ENCODE results near the gene PIP5KL1.

PIP5KL1 gene

GRCh38 chr9:127970401-127971313 is 40.1 kb upstream of the PIP5KL1 start:
- peak in 1 of 56 donors; percentile 50 for DNase-seq

- DNase-seq = peak in 26 of 56 donors; percentile 35 to 83 (median 58)
Measured at GRCh38 chr9:127968700-127969383, 38.3 kb upstream of the PIP5KL1 start.

GRCh38 chr9:127968042-127968441 is 37.5 kb upstream of the PIP5KL1 start:
- DNase-seq = peak in 3 of 56 donors; percentile 25 to 40 (median 26)

- DNase-seq = no peak
Measured at GRCh38 chr9:127967151-127967809, 36.7 kb upstream of the PIP5KL1 start.

GRCh38 chr9:127966416-127967150 is 36.0 kb upstream of the PIP5KL1 start:
- no peak for DNase-seq

GRCh38 chr9:127965953-127966352 is 35.4 kb upstream of the PIP5KL1 start:
- no peak for DNase-seq

- peak in 1 of 56 donors; percentile 51 for DNase-seq
Measured at GRCh38 chr9:127963359-127964064, 32.9 kb upstream of the PIP5KL1 start.

GRCh38 chr9:127963041-127963358 is 32.4 kb upstream of the PIP5KL1 start:
- DNase-seq = no peak

- no peak for DNase-seq
Measured at GRCh38 chr9:127962278-127962677, 31.7 kb upstream of the PIP5KL1 start.

- DNase-seq = no peak
Measured at GRCh38 chr9:127961613-127962155, 31.1 kb upstream of the PIP5KL1 start.

GRCh38 chr9:127961155-127961490 is 30.5 kb upstream of the PIP5KL1 start:
- no peak for DNase-seq

GRCh38 chr9:127960410-127961154 is 30.0 kb upstream of the PIP5KL1 start:
- DNase-seq = no peak

- DNase-seq = no peak
Measured at GRCh38 chr9:127959841-127960409, 29.3 kb upstream of the PIP5KL1 start.

GRCh38 chr9:127959398-127959797 is 28.8 kb upstream of the PIP5KL1 start:
- no peak for DNase-seq

- no peak for DNase-seq
Measured at GRCh38 chr9:127958728-127959127, 28.2 kb upstream of the PIP5KL1 start.

GRCh38 chr9:127955294-127956015 is 24.9 kb upstream of the PIP5KL1 start:
- peak in 43 of 56 donors; percentile 40 to 89 (median 65) for DNase-seq

GRCh38 chr9:127954831-127955293 is 24.3 kb upstream of the PIP5KL1 start:
- DNase-seq = peak in 50 of 56 donors; percentile 27 to 91 (median 75)

- peak in 1 of 56 donors; percentile 21 for DNase-seq
Measured at GRCh38 chr9:127953768-127954505, 23.4 kb upstream of the PIP5KL1 start.

All from nucleus accumbens (tissue), 56 donors.